Parathyroid adenoma (tissue), 2 donors: Measurements from ENCODE around the gene PLEKHM3.

Source experiments
- H2AFZ ChIP-seq: fragments of 300-600 bp; sonication (generic); one replicate; pipeline ENCODE4 v1.7.0; 2017; ENCODE audit warnings: antibody characterized with exemption, mild to moderate bottlenecking
- H3K27ac ChIP-seq: fragments of 300-600 bp; sonication (generic); one replicate; pipeline ENCODE4 v1.7.0; 2017
- H3K27me3 ChIP-seq: fragments of 300-600 bp; sonication (generic); one replicate; pipeline ENCODE4 v1.7.0; 2017; ENCODE audit warnings: low read length; ENCODE audit not compliant: control insufficient read depth, insufficient read depth
- H3K36me3 ChIP-seq: fragments of 300-600 bp; sonication (generic); one replicate; pipeline ENCODE4 v1.7.0; 2017; ENCODE audit warnings: low read length; ENCODE audit not compliant: control insufficient read depth, insufficient read depth
- H3K4me1 ChIP-seq: fragments of 300-600 bp; sonication (generic); one replicate; pipeline ENCODE4 v1.7.0; 2017; ENCODE audit warnings: control low read depth
- H3K4me2 ChIP-seq: fragments of 300-600 bp; sonication (generic); one replicate; pipeline ENCODE4 v1.7.0; 2017; ENCODE audit warnings: low read length
- H3K4me3 ChIP-seq: fragments of 300-600 bp; sonication (generic); one replicate; pipeline ENCODE4 v1.7.0; 2017; ENCODE audit warnings: low read depth, low read length
- H3K79me2 ChIP-seq: fragments of 300-600 bp; sonication (generic); one replicate; pipeline ENCODE4 v1.7.0; 2017; ENCODE audit warnings: control low read depth
- H3K9ac ChIP-seq: fragments of 300-600 bp; sonication (generic); one replicate; pipeline ENCODE4 v1.7.0; 2017; ENCODE audit warnings: mild to moderate bottlenecking
- H3K9me3 ChIP-seq: fragments of 300-600 bp; sonication (generic); one replicate; pipeline ENCODE4 v1.7.0; 2017; ENCODE audit warnings: low read length; ENCODE audit not compliant: control insufficient read depth
- TF ChIP-seq, protein P1 (sequence below): fragments of 300-600 bp; sonication (generic); IDR thresholded peaks from one replicate; pipeline ENCODE4 v1.7.0; 2017; ENCODE audit warnings: antibody characterized with exemption, mild to moderate bottlenecking
- donor health status: primary hyperparathyroidism.

The PLEKHM3 gene

DNA sequence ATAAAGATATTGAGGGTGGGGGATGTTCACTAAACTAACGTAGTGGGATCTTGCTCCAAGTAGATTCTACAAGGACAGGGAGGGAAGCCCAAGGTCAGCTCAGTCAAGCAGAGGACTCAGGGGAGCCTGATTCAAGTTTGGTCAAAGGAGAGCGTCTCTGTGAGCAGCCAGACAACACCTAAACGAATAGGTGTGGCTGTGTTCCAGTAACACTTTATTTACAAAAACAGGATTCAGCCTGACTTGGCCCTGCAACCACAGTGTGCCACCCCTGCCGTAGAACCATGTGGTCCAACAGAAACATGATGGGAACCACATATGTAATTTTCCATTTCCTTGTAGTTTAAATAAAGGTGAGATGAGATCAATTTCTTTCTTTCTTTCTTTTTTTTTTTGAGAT is 237.5 kb downstream of the PLEKHM3 start:
- Histone ChIP-seq H3K9me3 (no peaks in the 10 kb centered on the region), H3K4me1 (no peaks in the 10 kb centered on the region), H3K79me2 (no peaks in the 10 kb centered on the region), H3K4me3 (no peak overlapping the region), H3K9ac (no peak overlapping the region), H3K27ac (no peak overlapping the region), H2AFZ (no peak overlapping the region), H3K36me3 (no peaks in the 10 kb centered on the region), H3K27me3 (no peaks in the 10 kb centered on the region), H3K4me2 (no peak overlapping the region)
- TF ChIP-seq, protein P1, sequence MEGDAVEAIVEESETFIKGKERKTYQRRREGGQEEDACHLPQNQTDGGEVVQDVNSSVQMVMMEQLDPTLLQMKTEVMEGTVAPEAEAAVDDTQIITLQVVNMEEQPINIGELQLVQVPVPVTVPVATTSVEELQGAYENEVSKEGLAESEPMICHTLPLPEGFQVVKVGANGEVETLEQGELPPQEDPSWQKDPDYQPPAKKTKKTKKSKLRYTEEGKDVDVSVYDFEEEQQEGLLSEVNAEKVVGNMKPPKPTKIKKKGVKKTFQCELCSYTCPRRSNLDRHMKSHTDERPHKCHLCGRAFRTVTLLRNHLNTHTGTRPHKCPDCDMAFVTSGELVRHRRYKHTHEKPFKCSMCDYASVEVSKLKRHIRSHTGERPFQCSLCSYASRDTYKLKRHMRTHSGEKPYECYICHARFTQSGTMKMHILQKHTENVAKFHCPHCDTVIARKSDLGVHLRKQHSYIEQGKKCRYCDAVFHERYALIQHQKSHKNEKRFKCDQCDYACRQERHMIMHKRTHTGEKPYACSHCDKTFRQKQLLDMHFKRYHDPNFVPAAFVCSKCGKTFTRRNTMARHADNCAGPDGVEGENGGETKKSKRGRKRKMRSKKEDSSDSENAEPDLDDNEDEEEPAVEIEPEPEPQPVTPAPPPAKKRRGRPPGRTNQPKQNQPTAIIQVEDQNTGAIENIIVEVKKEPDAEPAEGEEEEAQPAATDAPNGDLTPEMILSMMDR = no peak

DNA sequence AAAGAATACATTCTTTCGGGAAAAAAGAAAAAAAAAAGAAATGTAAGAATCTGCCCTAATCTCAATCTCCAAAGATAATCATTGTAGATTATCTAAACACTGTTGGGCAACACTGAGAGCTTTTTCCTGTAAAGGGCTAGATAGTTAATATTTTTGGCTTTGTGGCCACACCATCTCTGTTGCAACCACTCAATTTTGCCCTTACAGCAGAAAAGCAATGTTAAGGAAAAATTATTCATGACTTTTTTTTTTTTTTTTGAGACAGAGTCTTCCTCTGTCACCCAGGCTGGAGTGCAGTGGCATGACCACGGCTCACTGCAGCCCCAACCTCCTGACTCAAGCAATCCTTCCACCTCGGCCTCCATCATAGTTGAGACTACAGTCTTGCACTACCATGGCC is 238.3 kb downstream of the PLEKHM3 start:
- TF ChIP-seq, protein P1 = no peak
- Histone ChIP-seq H3K36me3 (no peaks in the 10 kb centered on the region), H3K27me3 (no peaks in the 10 kb centered on the region), H3K9me3 (no peaks in the 10 kb centered on the region), H3K4me2 (no peak overlapping the region), H3K9ac (no peak overlapping the region), H3K4me3 (no peak overlapping the region), H3K4me1 (no peaks in the 10 kb centered on the region), H2AFZ (no peak overlapping the region), H3K27ac (no peak overlapping the region), H3K79me2 (no peaks in the 10 kb centered on the region)

DNA sequence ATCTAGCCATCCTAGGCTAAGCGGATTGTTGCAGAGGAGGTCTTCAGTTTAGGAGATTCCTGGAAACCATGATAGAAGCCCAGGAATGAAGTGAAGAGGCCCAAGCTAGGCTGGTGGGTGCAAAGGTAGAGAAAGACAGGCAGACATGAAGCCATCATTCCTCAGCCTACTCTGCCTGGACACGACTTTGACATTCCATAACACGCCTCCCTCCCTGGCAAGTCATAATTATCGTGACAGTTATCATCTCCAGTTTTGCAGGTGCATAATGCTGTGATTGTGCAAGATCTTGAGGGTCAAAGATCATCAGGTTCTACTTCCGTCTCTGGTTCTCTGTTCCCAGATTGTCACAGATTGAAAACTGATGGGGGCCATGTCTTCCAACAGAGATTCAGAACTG is 240.4 kb downstream of the PLEKHM3 start:
- no peaks in the 10 kb centered on the region for H3K27me3 ChIP-seq
- H2AFZ ChIP-seq = no peak overlapping the region
- H3K9ac ChIP-seq = no peak overlapping the region
- no peaks in the 10 kb centered on the region for H3K79me2 ChIP-seq
- no peak overlapping the region for H3K27ac ChIP-seq
- H3K4me2 ChIP-seq = no peak overlapping the region
- H3K36me3 ChIP-seq = no peaks in the 10 kb centered on the region
- H3K9me3 ChIP-seq = no peaks in the 10 kb centered on the region
- no peaks in the 10 kb centered on the region for H3K4me1 ChIP-seq
- no peak overlapping the region for H3K4me3 ChIP-seq
- TF ChIP-seq, protein P1 = no peak

DNA sequence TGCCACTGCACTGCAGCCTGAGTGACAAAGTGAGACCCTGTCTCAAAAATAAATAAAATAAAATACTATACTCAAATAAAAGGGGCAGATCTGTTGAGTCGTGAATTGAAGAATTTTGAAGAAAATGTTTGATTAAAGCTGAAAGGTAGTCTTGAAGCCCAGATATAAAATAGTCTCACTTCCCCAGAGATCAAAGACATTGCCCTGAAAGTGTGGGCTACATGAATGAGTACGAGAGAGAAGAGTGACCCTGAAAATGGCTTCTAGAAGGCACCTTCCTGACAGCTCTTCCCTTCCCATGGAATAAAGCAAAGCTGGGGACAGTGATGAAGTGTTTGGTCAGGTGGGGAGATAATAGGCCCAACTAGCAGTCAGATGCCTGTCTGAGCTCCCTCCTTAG is 241.8 kb downstream of the PLEKHM3 start:
- H3K4me3 ChIP-seq = no peak overlapping the region
- TF ChIP-seq, protein P1 = no peak
- H3K9me3 ChIP-seq = no peaks in the 10 kb centered on the region
- H3K27ac ChIP-seq = no peak overlapping the region
- H3K4me1 ChIP-seq = no peaks in the 10 kb centered on the region
- H3K79me2 ChIP-seq = no peaks in the 10 kb centered on the region
- no peak overlapping the region for H3K4me2 ChIP-seq
- H3K9ac ChIP-seq = no peak overlapping the region
- no peaks in the 10 kb centered on the region for H3K27me3 ChIP-seq
- H3K36me3 ChIP-seq = no peaks in the 10 kb centered on the region
- no peak overlapping the region for H2AFZ ChIP-seq

DNA sequence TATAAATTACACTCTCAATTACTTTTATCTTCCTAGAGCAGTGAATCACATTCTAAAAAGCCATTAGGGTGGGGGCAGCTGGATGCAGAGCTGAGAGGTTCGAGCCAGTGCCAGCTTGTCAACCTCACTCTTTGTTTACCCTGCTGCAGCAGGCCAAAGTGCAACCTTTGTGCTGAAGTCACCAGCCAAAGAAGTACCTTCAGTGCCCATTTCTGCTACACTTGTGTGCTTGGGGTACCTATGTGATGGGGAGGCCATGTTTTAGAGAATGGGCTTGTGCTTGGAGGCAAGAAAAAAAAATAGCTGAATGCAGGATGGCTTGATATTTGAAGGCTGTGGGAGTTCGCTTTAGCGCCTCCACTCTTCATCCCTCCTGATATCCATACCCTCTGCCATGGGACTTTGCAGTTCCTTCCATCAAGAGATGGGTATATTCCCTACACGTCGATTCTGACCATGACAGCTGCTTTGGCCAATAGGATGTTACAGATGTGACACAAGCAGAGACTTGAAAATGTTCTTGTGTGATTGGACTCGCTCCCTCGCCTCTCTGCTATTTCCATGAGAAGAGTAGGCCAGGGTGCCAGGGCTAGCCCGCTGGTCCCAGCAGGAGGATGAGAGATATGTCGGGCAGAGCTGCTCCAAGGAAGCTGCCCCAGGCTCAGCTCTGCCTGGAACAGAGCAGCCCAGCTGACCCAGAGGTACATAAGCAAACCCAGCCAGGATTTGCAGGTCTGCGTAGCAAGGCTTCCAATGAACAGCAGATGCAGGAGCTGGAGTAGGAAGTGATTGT is 242.9 kb downstream of the PLEKHM3 start:
- H3K36me3 ChIP-seq = no peaks in the 10 kb centered on the region
- no peaks in the 10 kb centered on the region for H3K4me1 ChIP-seq
- no peaks in the 10 kb centered on the region for H3K9me3 ChIP-seq
- H3K9ac ChIP-seq = no peak overlapping the region
- H2AFZ ChIP-seq = no peak overlapping the region
- H3K79me2 ChIP-seq = no peaks in the 10 kb centered on the region
- no peak overlapping the region for H3K27ac ChIP-seq
- TF ChIP-seq, protein P1 = no peak
- H3K4me2 ChIP-seq = no peak overlapping the region
- H3K4me3 ChIP-seq = no peak overlapping the region
- no peaks in the 10 kb centered on the region for H3K27me3 ChIP-seq
